GM13976 (cell line): ENCODE results near the gene DCP1A.
A peak's percentile ranks its signal among the peaks of the same experiment; 100 is the strongest.
"Not testable (repeated sequence)": the region's sequence is repeated elsewhere in the genome, so short reads cannot be mapped to it uniquely, and the experiment has no call there.

Experiments used
- DNase-seq: peaks from one replicate; pipeline ENCODE4 v3.0.0; 2012; ENCODE audit warnings: low spot score
- in situ Hi-C: fragments of 300-500 bp; cut with MboI; formaldehyde crosslinking; loops from one replicate; pipeline ENCODE4 v1.12.0; 2022; ENCODE audit warnings: low sequenced_read_pairs, mixed read lengths, inconsistent platforms; ENCODE audit not compliant: unreplicated experiment
- TF ChIP-seq, protein P1 (sequence below): IDR thresholded peaks from 2 replicates; pipeline ENCODE4 v1.5.1; 2012; ENCODE audit warnings: borderline replicate concordance, mild to moderate bottlenecking; ENCODE audit not compliant: insufficient read depth; ENCODE audit errors: extremely low read depth, missing control alignments, control extremely low read depth

The DCP1A gene

GRCh38 chr3:53350652-53351051 is 3.3 kb upstream of the DCP1A start:
- DNase-seq, result peak; percentile 26
- in situ Hi-C loops, result no loop called here
- TF ChIP-seq, protein P1, sequence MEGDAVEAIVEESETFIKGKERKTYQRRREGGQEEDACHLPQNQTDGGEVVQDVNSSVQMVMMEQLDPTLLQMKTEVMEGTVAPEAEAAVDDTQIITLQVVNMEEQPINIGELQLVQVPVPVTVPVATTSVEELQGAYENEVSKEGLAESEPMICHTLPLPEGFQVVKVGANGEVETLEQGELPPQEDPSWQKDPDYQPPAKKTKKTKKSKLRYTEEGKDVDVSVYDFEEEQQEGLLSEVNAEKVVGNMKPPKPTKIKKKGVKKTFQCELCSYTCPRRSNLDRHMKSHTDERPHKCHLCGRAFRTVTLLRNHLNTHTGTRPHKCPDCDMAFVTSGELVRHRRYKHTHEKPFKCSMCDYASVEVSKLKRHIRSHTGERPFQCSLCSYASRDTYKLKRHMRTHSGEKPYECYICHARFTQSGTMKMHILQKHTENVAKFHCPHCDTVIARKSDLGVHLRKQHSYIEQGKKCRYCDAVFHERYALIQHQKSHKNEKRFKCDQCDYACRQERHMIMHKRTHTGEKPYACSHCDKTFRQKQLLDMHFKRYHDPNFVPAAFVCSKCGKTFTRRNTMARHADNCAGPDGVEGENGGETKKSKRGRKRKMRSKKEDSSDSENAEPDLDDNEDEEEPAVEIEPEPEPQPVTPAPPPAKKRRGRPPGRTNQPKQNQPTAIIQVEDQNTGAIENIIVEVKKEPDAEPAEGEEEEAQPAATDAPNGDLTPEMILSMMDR, result peak; percentile 47

DNA sequence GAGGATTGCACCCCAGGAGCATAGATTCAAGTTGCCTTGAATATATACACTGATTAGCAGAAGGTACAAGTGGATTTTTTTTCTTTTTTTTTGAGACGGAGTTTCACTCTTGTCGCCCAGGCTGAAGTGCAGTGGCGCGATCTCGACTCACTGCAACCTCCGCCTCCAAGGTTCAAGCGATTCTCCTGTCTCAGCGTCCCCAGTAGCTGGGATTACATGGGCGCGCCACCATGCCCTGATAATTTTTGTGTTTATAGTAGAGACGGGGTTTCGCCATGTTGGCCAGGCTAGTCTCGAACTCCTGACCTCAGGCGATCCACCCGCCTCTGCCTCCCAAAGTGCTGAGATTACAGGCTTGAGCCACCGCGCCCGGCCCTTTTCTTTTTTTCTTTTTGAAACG is 775 bp upstream of the DCP1A start:
- in situ Hi-C loops, result not testable (repeated sequence)

GRCh38 chr3:53346922-53347260 is 452 bp downstream of the DCP1A start:
- TF ChIP-seq, protein P1, result no peak
- no peak for DNase-seq
- in situ Hi-C loops, result no loop called here

More for the DNA sequence above, 775 bp upstream of the DCP1A start:
- DNase-seq, result not testable (repeated sequence)

DNA sequence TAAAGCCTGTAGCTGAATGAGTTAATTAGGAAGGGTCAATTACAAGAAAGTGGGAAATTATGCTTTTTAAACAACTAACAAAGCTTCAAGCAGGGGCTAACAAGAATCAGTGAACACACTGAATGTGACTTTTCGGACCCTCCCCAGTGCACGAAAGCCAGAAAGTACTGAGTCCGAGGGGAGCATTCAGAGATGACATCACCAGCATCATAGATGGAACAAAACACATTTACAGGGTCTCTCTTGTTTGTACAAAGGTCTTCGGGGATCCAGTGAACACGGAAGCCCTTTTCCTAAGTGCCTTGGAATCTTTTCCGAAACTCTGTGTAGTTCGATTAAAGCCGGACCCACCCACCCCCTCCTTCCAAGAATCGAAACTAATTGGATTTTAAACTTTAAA is 829 bp downstream of the DCP1A start:
- in situ Hi-C loops, result no loop called here
- TF ChIP-seq, protein P1, result no peak
- DNase-seq, result peak; percentile 25

DNA sequence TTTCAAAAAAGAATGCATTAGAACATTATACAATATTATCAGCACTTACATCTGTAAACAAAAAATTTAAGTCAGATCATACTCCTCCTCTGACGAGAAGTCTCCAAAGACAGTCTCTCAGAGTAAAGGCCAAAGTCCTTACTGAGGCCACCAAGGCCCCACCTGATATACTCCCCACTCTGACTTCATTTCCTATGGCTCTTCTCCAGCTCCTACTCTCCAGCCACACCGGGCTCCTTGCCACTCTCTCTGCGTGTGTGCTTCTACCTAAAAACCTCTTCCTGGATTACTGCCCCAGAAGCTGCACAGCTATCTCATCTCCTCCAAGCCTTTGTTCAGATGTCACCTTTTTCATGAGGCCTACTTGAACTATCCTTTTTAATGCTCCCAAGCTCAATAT is 5.0 kb downstream of the DCP1A start:
- DNase-seq, result no peak
- TF ChIP-seq, protein P1, result no peak
- in situ Hi-C loops, result no loop called here

- in situ Hi-C loops, result no loop called here
- TF ChIP-seq, protein P1, result no peak
- no peak for DNase-seq
Measured at GRCh38 chr3:53337167-53337940, 10.0 kb downstream of the DCP1A start.

DNA sequence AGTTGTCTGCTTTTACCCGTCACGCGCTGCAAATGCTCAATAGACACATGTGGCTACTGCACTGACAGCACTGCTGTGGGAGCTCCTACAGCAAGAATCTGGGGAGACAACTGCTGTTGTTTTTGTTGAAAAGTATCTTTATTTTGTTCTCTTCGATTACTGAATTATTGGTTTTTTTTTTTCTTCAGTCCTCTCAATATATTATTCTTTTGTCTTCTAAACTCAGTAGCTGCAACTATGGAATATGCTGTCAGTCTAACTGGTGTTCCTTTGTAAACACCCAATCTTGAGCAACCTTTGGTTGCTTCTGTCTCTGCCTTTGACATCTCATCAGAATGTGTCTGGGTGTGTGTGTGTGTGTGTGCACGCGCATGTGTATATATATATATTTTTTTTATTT is 12.6 kb downstream of the DCP1A start:
- DNase-seq, result no peak
- TF ChIP-seq, protein P1, result no peak
- in situ Hi-C loops, result no loop called here
